Nephron (organoid): ENCODE data around the gene GALK2.
"Not testable (repeated sequence)": the region's sequence is repeated elsewhere in the genome, so short reads cannot be mapped to it uniquely, and the experiment has no call there.

Experiments used
- H3K27ac Mint-ChIP-seq, 3 experiments: 2 replicates each; pipeline ENCODE4 v1.8.0; 2020; ENCODE audit warnings: mixed read lengths in 3 of 3, mild to moderate bottlenecking in 2 of 3, moderate library complexity in 1 of 3
- H3K27me3 Mint-ChIP-seq: 2 replicates; pipeline ENCODE4 v1.8.0; 2021; ENCODE audit warnings: low read depth, mild to moderate bottlenecking, moderate library complexity, mixed read lengths
- H3K36me3 Mint-ChIP-seq: 2 replicates; pipeline ENCODE4 v1.8.0; 2020; ENCODE audit warnings: low read depth, mixed read lengths
- H3K4me1 Mint-ChIP-seq: 2 replicates; pipeline ENCODE4 v1.8.0; 2020; ENCODE audit warnings: mixed read lengths
- H3K4me3 Mint-ChIP-seq, 3 experiments: 2 replicates each; pipeline ENCODE4 v1.8.0; 2020; ENCODE audit warnings: mild to moderate bottlenecking in 3 of 3, mixed read lengths in 3 of 3, moderate library complexity in 2 of 3
- H3K9me3 Mint-ChIP-seq: 2 replicates; pipeline ENCODE4 v1.8.0; 2020; ENCODE audit warnings: mixed read lengths
- TF ChIP-seq, protein P1 (sequence below), 3 experiments: fragments of 200-600 bp; sonication (generic); IDR thresholded peaks; one replicate each; pipeline ENCODE4 v1.5.0; 2021; ENCODE audit warnings: antibody characterized with exemption in 3 of 3; ENCODE audit not compliant: unreplicated experiment in 3 of 3

The GALK2 gene

DNA sequence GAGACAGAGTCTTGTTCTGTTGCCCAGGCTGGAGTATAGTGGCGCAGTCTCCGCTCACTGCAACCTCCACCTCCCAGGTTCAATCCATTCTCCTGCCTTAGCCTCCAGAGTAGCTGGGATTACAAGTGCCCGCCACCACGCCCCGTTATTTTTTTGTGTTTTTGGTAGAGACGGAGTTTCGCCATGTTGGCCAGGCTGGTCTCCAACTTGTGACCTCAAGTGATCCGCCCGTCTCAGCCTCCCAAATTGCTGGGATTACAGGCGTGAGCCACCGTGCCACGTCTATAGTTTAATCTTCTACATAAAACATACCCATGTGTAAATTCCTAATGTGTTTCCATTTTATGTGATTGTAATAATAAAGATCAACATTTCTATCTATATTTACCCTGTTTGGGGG lies 1.7 kb downstream of the GALK2 start:
- Mint-ChIP-seq H3K9me3 (peaks cover 7% of the 10 kb centered on the region), H3K36me3 (peaks cover 4% of the 10 kb centered on the region), H3K27me3 (no peaks in the 10 kb centered on the region), H3K27ac (peak overlapping the region in 2 of 3 experiments; percentile 51 to 92), H3K4me1 (peaks cover 15% of the 10 kb centered on the region), H3K4me3 (peak overlapping the region; percentile 61 to 96 (median 96))
- TF ChIP-seq, protein P1, sequence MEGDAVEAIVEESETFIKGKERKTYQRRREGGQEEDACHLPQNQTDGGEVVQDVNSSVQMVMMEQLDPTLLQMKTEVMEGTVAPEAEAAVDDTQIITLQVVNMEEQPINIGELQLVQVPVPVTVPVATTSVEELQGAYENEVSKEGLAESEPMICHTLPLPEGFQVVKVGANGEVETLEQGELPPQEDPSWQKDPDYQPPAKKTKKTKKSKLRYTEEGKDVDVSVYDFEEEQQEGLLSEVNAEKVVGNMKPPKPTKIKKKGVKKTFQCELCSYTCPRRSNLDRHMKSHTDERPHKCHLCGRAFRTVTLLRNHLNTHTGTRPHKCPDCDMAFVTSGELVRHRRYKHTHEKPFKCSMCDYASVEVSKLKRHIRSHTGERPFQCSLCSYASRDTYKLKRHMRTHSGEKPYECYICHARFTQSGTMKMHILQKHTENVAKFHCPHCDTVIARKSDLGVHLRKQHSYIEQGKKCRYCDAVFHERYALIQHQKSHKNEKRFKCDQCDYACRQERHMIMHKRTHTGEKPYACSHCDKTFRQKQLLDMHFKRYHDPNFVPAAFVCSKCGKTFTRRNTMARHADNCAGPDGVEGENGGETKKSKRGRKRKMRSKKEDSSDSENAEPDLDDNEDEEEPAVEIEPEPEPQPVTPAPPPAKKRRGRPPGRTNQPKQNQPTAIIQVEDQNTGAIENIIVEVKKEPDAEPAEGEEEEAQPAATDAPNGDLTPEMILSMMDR (IDR thresholded peaks at IDR 0.05; ENCODE audit: unreplicated experiment in 3 of 3), result no peak

DNA sequence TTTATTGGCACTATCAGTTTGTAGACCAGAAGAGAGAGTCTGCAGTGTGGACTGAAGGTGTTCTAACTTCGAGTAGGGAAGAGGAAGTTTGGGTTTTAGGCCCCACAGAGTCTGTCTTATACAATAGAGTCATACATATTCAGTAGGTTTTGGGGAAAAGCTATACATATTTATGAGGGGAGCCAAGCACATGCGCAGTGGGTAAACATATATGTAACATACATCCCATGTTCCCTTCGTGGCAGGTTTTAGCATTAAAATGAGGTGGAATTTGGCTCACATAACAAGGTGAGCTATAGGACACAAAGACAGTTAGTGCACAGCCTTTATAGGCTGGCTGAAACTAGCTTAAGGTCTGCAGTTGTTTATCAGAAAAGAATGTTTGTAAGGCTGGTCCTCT lies 4.9 kb downstream of the GALK2 start:
- H3K36me3 Mint-ChIP-seq, result peaks cover 4% of the 10 kb centered on the region
- H3K4me1 Mint-ChIP-seq, result peaks cover 15% of the 10 kb centered on the region
- no peak overlapping the region for H3K4me3 Mint-ChIP-seq
- H3K9me3 Mint-ChIP-seq, result peaks cover 7% of the 10 kb centered on the region
- no peaks in the 10 kb centered on the region for H3K27me3 Mint-ChIP-seq
- TF ChIP-seq, protein P1 (IDR thresholded peaks at IDR 0.05; ENCODE audit: unreplicated experiment in 3 of 3), result no peak
- H3K27ac Mint-ChIP-seq, result no peak overlapping the region

DNA sequence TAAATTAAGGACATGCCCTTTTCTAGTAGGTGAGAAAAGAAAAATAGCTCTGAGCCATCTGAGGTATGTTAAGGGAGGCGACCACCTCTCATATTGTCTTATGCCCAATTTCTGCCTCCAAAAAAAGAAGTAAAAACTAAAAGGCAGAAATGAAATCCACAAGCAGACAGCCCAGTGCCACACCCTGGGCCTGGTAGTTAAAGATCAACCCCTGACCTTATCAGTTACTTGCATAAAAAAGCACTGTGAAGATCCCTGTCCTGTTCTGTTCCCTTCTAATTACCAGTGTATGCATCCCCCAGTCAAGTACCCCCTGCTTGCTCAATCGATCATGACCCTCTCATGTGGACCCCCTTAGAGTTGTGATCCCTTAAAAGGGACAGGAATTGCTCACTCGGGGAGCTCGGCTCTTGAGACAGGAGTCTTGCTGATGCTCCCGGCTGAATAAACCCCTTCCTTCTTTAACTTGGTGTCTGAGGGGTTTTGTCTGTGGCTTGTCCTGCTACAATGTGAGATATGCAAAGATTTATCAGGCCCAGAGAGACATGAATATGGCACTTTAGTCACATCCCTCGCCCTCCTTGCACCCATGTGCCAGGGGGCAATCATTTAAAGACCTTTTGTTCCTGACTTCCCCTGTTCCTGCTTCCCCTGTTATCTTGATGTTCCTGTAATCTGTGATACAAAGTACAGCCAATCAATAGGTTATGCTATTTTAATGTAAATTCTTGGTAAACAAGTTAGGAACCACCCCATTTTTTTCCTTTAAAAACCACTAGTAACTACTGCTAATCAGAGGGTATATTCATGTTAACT lies 5.7 kb downstream of the GALK2 start:
- not testable (repeated sequence) for H3K27ac Mint-ChIP-seq, H3K4me1 Mint-ChIP-seq

DNA sequence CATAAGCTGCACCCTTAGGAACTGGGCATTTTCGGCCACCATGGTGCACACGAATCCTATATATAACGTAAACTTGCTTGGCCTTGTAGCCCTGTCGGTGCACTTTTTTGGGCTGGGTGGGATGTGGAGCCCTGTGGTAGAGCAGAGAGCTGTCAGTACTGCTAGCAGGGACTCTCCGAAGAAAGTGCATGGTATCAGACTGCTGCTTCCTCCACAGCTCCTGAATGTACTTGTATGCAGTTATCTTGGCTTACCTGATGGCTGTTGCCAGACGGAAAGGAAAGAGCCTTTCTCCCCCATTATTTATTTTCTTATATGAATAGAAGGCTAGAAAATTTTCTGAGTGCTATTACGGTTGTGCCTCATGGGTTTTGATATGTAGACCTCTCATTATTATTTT lies 8.4 kb downstream of the GALK2 start:
- Mint-ChIP-seq H3K4me1 (no peaks in the 10 kb centered on the region), H3K36me3 (peaks cover 8% of the 10 kb centered on the region), H3K9me3 (peaks cover 7% of the 10 kb centered on the region), H3K27me3 (no peaks in the 10 kb centered on the region), H3K4me3 (no peak overlapping the region), H3K27ac (no peak overlapping the region)
- TF ChIP-seq, protein P1 (IDR thresholded peaks at IDR 0.05; ENCODE audit: unreplicated experiment in 3 of 3), result no peak

More for the DNA sequence above, 5.7 kb downstream of the GALK2 start:
- not testable (repeated sequence) for H3K36me3 Mint-ChIP-seq, H3K27me3 Mint-ChIP-seq, H3K4me3 Mint-ChIP-seq, H3K9me3 Mint-ChIP-seq

DNA sequence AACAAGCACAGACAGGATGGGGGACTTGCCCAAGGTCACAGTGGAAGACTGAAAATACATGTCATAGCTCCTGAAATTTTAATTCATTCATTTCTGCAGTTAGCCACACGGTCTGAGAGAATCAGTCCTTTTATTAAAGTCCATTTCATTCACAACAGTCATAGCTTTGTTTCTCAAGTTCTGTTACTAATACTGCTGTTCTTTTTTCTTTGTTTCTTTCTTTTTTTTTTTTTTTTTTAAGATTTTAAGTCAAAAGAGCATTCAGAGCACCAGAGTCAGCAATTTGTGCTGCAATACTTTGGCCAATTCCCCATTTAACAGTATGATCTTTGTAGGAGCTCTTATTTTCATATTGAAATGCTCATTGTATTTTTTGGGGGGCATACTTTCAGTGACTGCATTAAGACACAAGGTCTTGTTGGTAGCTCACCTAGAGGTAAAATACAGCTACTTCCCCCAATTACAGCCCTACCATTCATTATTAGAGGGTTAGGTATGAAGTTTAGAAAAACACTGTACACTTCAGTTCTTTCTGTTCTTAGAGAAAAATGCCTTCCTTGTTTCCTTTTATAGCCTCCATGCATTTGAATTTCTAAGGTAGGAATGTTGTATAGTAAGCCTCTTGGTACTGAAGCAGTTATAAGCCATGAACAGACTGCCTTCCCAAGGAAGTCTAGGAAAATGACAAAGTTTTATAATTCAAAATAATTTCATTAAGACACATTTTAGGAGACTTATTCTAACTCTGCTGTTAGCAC lies 9.6 kb downstream of the GALK2 start:
- Mint-ChIP-seq H3K27ac (no peak overlapping the region), H3K4me1 (no peaks in the 10 kb centered on the region), H3K9me3 (peaks cover 13% of the 10 kb centered on the region), H3K27me3 (no peaks in the 10 kb centered on the region), H3K36me3 (peaks cover 16% of the 10 kb centered on the region), H3K4me3 (no peak overlapping the region)
- TF ChIP-seq, protein P1 (IDR thresholded peaks at IDR 0.05; ENCODE audit: unreplicated experiment in 3 of 3), result no peak

DNA sequence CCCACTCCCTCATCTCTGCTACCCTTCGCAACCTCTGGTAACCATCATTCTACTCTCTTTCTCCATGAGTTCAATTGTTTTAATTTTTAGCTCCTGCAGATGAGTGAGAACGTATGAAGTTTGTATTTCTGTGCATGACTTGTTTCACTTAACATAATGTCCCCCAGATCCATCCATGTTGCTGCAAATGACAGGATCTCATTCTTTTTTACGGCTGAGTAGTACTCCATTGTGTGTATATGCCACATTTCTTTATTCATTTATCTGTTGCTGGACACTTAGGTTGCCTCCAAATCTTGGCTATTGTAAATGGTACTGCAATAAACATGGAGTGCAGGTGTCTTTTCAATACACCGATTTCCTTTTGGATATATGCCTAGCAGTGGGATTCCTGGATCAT lies 12.1 kb downstream of the GALK2 start:
- H3K27me3 Mint-ChIP-seq, result no peaks in the 10 kb centered on the region
- no peak overlapping the region for H3K4me3 Mint-ChIP-seq
- no peaks in the 10 kb centered on the region for H3K4me1 Mint-ChIP-seq
- peaks cover 33% of the 10 kb centered on the region for H3K36me3 Mint-ChIP-seq
- H3K9me3 Mint-ChIP-seq, result peaks cover 23% of the 10 kb centered on the region
- TF ChIP-seq, protein P1 (IDR thresholded peaks at IDR 0.05; ENCODE audit: unreplicated experiment in 3 of 3), result no peak
- H3K27ac Mint-ChIP-seq, result no peak overlapping the region

DNA sequence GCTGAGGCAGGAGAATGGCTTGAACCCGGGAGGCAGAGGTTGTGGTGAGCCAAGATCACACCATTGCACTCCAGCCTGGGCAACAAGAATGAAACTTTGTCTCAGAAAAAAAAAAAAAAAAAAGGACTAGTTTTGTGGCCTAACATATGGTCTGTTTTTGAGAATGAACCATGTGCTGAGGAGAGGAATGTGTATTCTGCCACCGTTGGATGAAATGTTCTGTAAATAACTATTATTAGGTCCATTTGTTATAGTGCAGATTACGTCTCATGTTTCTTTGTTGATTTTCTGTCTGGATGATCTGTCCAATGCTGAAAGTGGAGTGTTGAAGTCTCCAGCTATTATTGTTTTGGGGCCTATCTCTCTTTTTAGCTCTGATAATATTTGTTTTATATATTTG lies 13.7 kb downstream of the GALK2 start:
- not testable (repeated sequence) for H3K27ac Mint-ChIP-seq, H3K4me3 Mint-ChIP-seq, H3K4me1 Mint-ChIP-seq, H3K27me3 Mint-ChIP-seq
- Mint-ChIP-seq H3K9me3 (peaks cover 23% of the 10 kb centered on the region), H3K36me3 (peaks cover 33% of the 10 kb centered on the region)
